ENCODE data around the gene USP32.

USP32 gene

GRCh38 chr17:60135951-60136666 is 255.8 kb downstream of the USP32 start:
- H3K27ac ChIP-seq (ENCODE audit: low read length), result no peak overlapping the region
- H3K27me3 ChIP-seq (ENCODE audit: low read depth, low read length), result peaks cover 30% of the 10 kb centered on the region
- peaks cover 4 to 36% of the 10 kb centered on the region in 2 donors for H3K4me1 ChIP-seq (ENCODE audit: control insufficient read depth in 1 of 2, insufficient read depth in 2 of 2, low read length in 2 of 2)
- no peaks in the 10 kb centered on the region for H3K9me3 ChIP-seq (ENCODE audit: control insufficient read depth in 1 of 2, low read length in 2 of 2)
- H3K4me3 ChIP-seq (ENCODE audit: low read depth in 1 of 2, low read length in 2 of 2), result peak overlapping the region; percentile 71 to 92
- H3K36me3 ChIP-seq (ENCODE audit: control insufficient read depth in 1 of 2, insufficient read depth in 2 of 2, low read length in 2 of 2), result peaks cover 3 to 4% of the 10 kb centered on the region in 2 donors

- peaks cover 23% of the 10 kb centered on the region for H3K27me3 ChIP-seq (ENCODE audit: low read depth, low read length)
- H3K27ac ChIP-seq (ENCODE audit: low read length), result peak overlapping the region; percentile 49
- peak overlapping the region; percentile 71 to 92 for H3K4me3 ChIP-seq (ENCODE audit: low read depth in 1 of 2, low read length in 2 of 2)
- peaks cover 3 to 4% of the 10 kb centered on the region in 2 donors for H3K36me3 ChIP-seq (ENCODE audit: control insufficient read depth in 1 of 2, insufficient read depth in 2 of 2, low read length in 2 of 2)
- H3K9me3 ChIP-seq (ENCODE audit: control insufficient read depth in 1 of 2, low read length in 2 of 2), result no peaks in the 10 kb centered on the region
- peaks cover 4 to 32% of the 10 kb centered on the region in 2 donors for H3K4me1 ChIP-seq (ENCODE audit: control insufficient read depth in 1 of 2, insufficient read depth in 2 of 2, low read length in 2 of 2)
These were observed 256.6 kb downstream of the USP32 start for GRCh38 chr17:60135151-60135950.

- H3K4me3 ChIP-seq (ENCODE audit: low read depth in 1 of 2, low read length in 2 of 2), result peak overlapping the region; percentile 71 to 92
- H3K27ac ChIP-seq (ENCODE audit: low read length), result peak overlapping the region; percentile 49
- H3K27me3 ChIP-seq (ENCODE audit: low read depth, low read length), result peaks cover 15% of the 10 kb centered on the region
- peaks cover 3 to 4% of the 10 kb centered on the region in 2 donors for H3K36me3 ChIP-seq (ENCODE audit: control insufficient read depth in 1 of 2, insufficient read depth in 2 of 2, low read length in 2 of 2)
- no peaks in the 10 kb centered on the region for H3K9me3 ChIP-seq (ENCODE audit: control insufficient read depth in 1 of 2, low read length in 2 of 2)
- peaks cover 4 to 24% of the 10 kb centered on the region in 2 donors for H3K4me1 ChIP-seq (ENCODE audit: control insufficient read depth in 1 of 2, insufficient read depth in 2 of 2, low read length in 2 of 2)
These were observed 257.4 kb downstream of the USP32 start for GRCh38 chr17:60134396-60135150.

DNA sequence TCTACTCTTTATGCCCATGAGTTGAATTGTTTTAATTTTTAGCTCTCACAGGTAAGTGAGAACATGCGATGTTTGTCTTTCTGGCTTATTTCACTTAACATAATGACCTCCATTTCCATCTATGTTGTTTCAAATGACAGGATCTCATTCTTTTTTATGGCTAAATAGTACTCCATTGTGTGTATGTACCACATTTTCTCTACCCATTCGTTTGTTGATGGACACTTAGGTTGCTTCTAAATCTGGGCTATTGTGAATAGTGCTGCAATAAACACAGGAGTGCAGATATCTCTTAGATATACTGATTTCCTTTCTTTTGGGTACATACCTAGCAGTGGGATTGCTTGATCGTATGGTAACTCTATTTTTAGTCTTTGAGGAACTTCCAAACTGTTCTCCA is 261.5 kb downstream of the USP32 start:
- Histone ChIP-seq H3K27me3 (ENCODE audit: low read depth, low read length) (no peaks in the 10 kb centered on the region), H3K27ac (ENCODE audit: low read length) (no peak overlapping the region), H3K4me1 (ENCODE audit: control insufficient read depth in 1 of 2, insufficient read depth in 2 of 2, low read length in 2 of 2) (peaks cover 4 to 11% of the 10 kb centered on the region in 2 donors), H3K36me3 (ENCODE audit: control insufficient read depth in 1 of 2, insufficient read depth in 2 of 2, low read length in 2 of 2) (peaks cover 3 to 4% of the 10 kb centered on the region in 2 donors), H3K9me3 (ENCODE audit: control insufficient read depth in 1 of 2, low read length in 2 of 2) (no peaks in the 10 kb centered on the region), H3K4me3 (ENCODE audit: low read depth in 1 of 2, low read length in 2 of 2) (no peak overlapping the region)

DNA sequence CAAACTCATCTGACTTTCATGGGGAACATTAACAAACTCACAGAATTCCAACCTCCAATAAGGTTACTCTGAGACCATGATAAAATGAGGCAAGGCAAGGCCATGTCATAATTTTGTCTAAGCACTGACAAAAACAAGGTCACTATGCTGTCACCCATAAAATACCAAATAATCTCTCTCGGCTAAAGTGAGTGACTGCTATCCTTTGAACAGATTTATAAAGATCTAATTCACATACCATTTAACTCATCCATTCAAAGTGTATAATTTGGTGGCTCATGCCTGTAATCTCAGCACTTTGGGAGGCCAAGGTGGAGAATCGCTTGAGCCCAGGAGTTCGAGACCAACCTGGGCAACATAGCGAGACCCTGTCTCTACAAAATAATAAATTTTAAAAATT is 262.8 kb downstream of the USP32 start:
- Histone ChIP-seq H3K27ac (ENCODE audit: low read length) (no peak overlapping the region), H3K4me1 (ENCODE audit: control insufficient read depth in 1 of 2, insufficient read depth in 2 of 2, low read length in 2 of 2) (peaks cover 0 to 3% of the 10 kb centered on the region in 2 donors), H3K9me3 (ENCODE audit: control insufficient read depth in 1 of 2, low read length in 2 of 2) (no peaks in the 10 kb centered on the region), H3K36me3 (ENCODE audit: control insufficient read depth in 1 of 2, insufficient read depth in 2 of 2, low read length in 2 of 2) (peaks cover 3 to 4% of the 10 kb centered on the region in 2 donors), H3K4me3 (ENCODE audit: low read depth in 1 of 2, low read length in 2 of 2) (no peak overlapping the region), H3K27me3 (ENCODE audit: low read depth, low read length) (no peaks in the 10 kb centered on the region)
